ENCODE results near the gene CNTNAP2. TPM values are rescaled to one million over a fixed set of nuclear protein-coding genes. Genes with fewer than 3 reads are reported as not detected.
A peak's percentile ranks its signal among the peaks of the same experiment; 100 is the strongest.

The CNTNAP2 gene
- total RNA-seq, 1 experiment from 2014 or later: 60.0 TPM

GRCh38 chr7:147429961-147430360 is 1313.4 kb downstream of the CNTNAP2 start:
- Histone ChIP-seq H3K27ac (ENCODE audit: low read depth, low read length, poor library complexity, severe bottlenecking) (no peak overlapping the region), H3K4me1 (ENCODE audit: insufficient read depth, low read length, poor library complexity, severe bottlenecking) (no peaks in the 10 kb centered on the region), H3K9me3 (ENCODE audit: low read depth, low read length, poor library complexity, severe bottlenecking) (no peaks in the 10 kb centered on the region), H3K27me3 (replicated peaks; ENCODE audit: insufficient read depth, low read depth, low read length, poor library complexity) (no peaks in the 10 kb centered on the region), H3K4me3 (ENCODE audit: low read depth, low read length, poor library complexity, severe bottlenecking) (no peak overlapping the region), H3K36me3 (ENCODE audit: insufficient read depth, low read length, poor library complexity, severe bottlenecking) (no peaks in the 10 kb centered on the region)
- ChIA-PET POLR2A (ENCODE audit: low non-redundant PET) (no interaction called here), CTCF (no interaction called here)
- no TSS peak for BruUV-seq (replicated peaks)
- no peak for DNase-seq (ENCODE audit: low spot score)
- intact Hi-C loops (cut with micrococcal nuclease; ENCODE audit: unreplicated experiment): loop anchor here (5.0 kb wide), 1 partner anchor 712 kb away; no protein-coding TSS in a partner anchor
- no peak for TF ChIP-seq EZH2 (IDR thresholded peaks at IDR 0.05; ENCODE audit: borderline replicate concordance, low read depth, low read length, poor library complexity, severe bottlenecking)
- TF ChIP-seq CTCF (conservative IDR thresholded peaks at IDR 0.05; ENCODE audit: low read depth, low read length): no peak

GRCh38 chr7:147432079-147432478 is 1315.5 kb downstream of the CNTNAP2 start:
- peak; percentile 28 for DNase-seq (ENCODE audit: low spot score)

GRCh38 chr7:147432576-147432975 is 1316.0 kb downstream of the CNTNAP2 start:
- no peaks in the 10 kb centered on the region for H3K27me3 ChIP-seq (replicated peaks; ENCODE audit: insufficient read depth, low read depth, low read length, poor library complexity)
- ChIA-PET POLR2A (ENCODE audit: low non-redundant PET) (no interaction called here), CTCF (interaction anchor here (0.5 to 1.7 kb wide), 4 partner anchors 182 to 810 kb away, joined by 4 to 7 read pairs (median 5); no protein-coding TSS in a partner anchor)
- DNase-seq (ENCODE audit: low spot score): no peak
- BruUV-seq (replicated peaks): no TSS peak
- TF ChIP-seq EZH2 (IDR thresholded peaks at IDR 0.05; ENCODE audit: borderline replicate concordance, low read depth, low read length, poor library complexity, severe bottlenecking): no peak
- TF ChIP-seq CTCF (conservative IDR thresholded peaks at IDR 0.05; ENCODE audit: low read depth, low read length): no peak
- H3K36me3 ChIP-seq (ENCODE audit: insufficient read depth, low read length, poor library complexity, severe bottlenecking): no peaks in the 10 kb centered on the region
- H3K4me3 ChIP-seq (ENCODE audit: low read depth, low read length, poor library complexity, severe bottlenecking): no peak overlapping the region
- no peak overlapping the region for H3K27ac ChIP-seq (ENCODE audit: low read depth, low read length, poor library complexity, severe bottlenecking)
- no peaks in the 10 kb centered on the region for H3K4me1 ChIP-seq (ENCODE audit: insufficient read depth, low read length, poor library complexity, severe bottlenecking)
- intact Hi-C loops (cut with micrococcal nuclease; ENCODE audit: unreplicated experiment): loop anchor here (1.0 to 5.0 kb wide), 2 partner anchors 652 to 710 kb away; no protein-coding TSS in a partner anchor
- no peaks in the 10 kb centered on the region for H3K9me3 ChIP-seq (ENCODE audit: low read depth, low read length, poor library complexity, severe bottlenecking)

More at GRCh38 chr7:147432079-147432478, 1315.5 kb downstream of the CNTNAP2 start:
- H3K4me3 ChIP-seq (ENCODE audit: low read depth, low read length, poor library complexity, severe bottlenecking): no peak overlapping the region
- no peak overlapping the region for H3K27ac ChIP-seq (ENCODE audit: low read depth, low read length, poor library complexity, severe bottlenecking)
- intact Hi-C loops (cut with micrococcal nuclease; ENCODE audit: unreplicated experiment): loop anchor here (1.0 to 5.0 kb wide), 2 partner anchors 652 to 710 kb away; no protein-coding TSS in a partner anchor
- H3K27me3 ChIP-seq (replicated peaks; ENCODE audit: insufficient read depth, low read depth, low read length, poor library complexity): no peaks in the 10 kb centered on the region
- H3K4me1 ChIP-seq (ENCODE audit: insufficient read depth, low read length, poor library complexity, severe bottlenecking): no peaks in the 10 kb centered on the region
- no peaks in the 10 kb centered on the region for H3K9me3 ChIP-seq (ENCODE audit: low read depth, low read length, poor library complexity, severe bottlenecking)
- CTCF ChIA-PET: interaction anchor here (0.5 to 1.7 kb wide), 4 partner anchors 183 to 810 kb away, joined by 4 to 7 read pairs (median 5); no protein-coding TSS in a partner anchor
- no peaks in the 10 kb centered on the region for H3K36me3 ChIP-seq (ENCODE audit: insufficient read depth, low read length, poor library complexity, severe bottlenecking)
- POLR2A ChIA-PET (ENCODE audit: low non-redundant PET): no interaction called here
- TF ChIP-seq EZH2 (IDR thresholded peaks at IDR 0.05; ENCODE audit: borderline replicate concordance, low read depth, low read length, poor library complexity, severe bottlenecking): no peak
- TF ChIP-seq CTCF (conservative IDR thresholded peaks at IDR 0.05; ENCODE audit: low read depth, low read length): peak; percentile 46
- no TSS peak for BruUV-seq (replicated peaks)
